Measurements from ENCODE around the gene BRSK1.
A peak's percentile ranks its signal among the peaks of the same experiment; 100 is the strongest.

The BRSK1 gene

GRCh38 chr19:55333870-55334269 lies 50.1 kb downstream of the BRSK1 start:
- Histone ChIP-seq H3K27ac (ENCODE audit: low read length) (no peak overlapping the region), H3K9ac (ENCODE audit: low read depth, low read length) (no peak overlapping the region), H2AFZ (ENCODE audit: low read depth, low read length) (no peak overlapping the region), H3K4me3 (ENCODE audit: low read depth in 1 of 2, low read length in 2 of 2) (no peak overlapping the region), H3K79me2 (ENCODE audit: insufficient read depth, low read length) (no peaks in the 10 kb centered on the region), H3K36me3 (ENCODE audit: insufficient read depth, low read length) (no peaks in the 10 kb centered on the region), H3K27me3 (ENCODE audit: insufficient read depth, low read length, poor library complexity) (no peaks in the 10 kb centered on the region), H4K20me1 (ENCODE audit: insufficient read depth, low read length) (no peaks in the 10 kb centered on the region), H3K4me2 (ENCODE audit: insufficient read depth, low read length) (no peak overlapping the region), H3K9me3 (ENCODE audit: insufficient read depth, low read length, severe bottlenecking) (no peaks in the 10 kb centered on the region), H3K4me1 (ENCODE audit: insufficient read depth, low read length) (peaks cover 9% of the 10 kb centered on the region)
- TF ChIP-seq EZH2 (IDR thresholded peaks at IDR 0.05; ENCODE audit: borderline replicate concordance, low read depth, low read length, severe bottlenecking), result no peak
- no peak for TF ChIP-seq CTCF (IDR thresholded peaks at IDR 0.05; ENCODE audit: borderline replicate concordance, extremely low read depth, low read length, poor library complexity, severe bottlenecking)
- ATAC-seq (ENCODE audit: insufficient read depth, low read depth) (no peak), DNase-seq (no peak)

GRCh38 chr19:55336101-55336500 lies 52.3 kb downstream of the BRSK1 start:
- H2AFZ ChIP-seq (ENCODE audit: low read depth, low read length), result no peak overlapping the region
- H3K36me3 ChIP-seq (ENCODE audit: insufficient read depth, low read length), result no peaks in the 10 kb centered on the region
- DNase-seq (no peak), ATAC-seq (ENCODE audit: insufficient read depth, low read depth) (no peak)
- H3K4me2 ChIP-seq (ENCODE audit: insufficient read depth, low read length), result no peak overlapping the region
- no peaks in the 10 kb centered on the region for H3K9me3 ChIP-seq (ENCODE audit: insufficient read depth, low read length, severe bottlenecking)
- peaks cover 18% of the 10 kb centered on the region for H3K4me1 ChIP-seq (ENCODE audit: insufficient read depth, low read length)
- no peak overlapping the region for H3K4me3 ChIP-seq (ENCODE audit: low read depth in 1 of 2, low read length in 2 of 2)
- H3K79me2 ChIP-seq (ENCODE audit: insufficient read depth, low read length), result peaks cover 12% of the 10 kb centered on the region
- no peaks in the 10 kb centered on the region for H4K20me1 ChIP-seq (ENCODE audit: insufficient read depth, low read length)
- H3K27me3 ChIP-seq (ENCODE audit: insufficient read depth, low read length, poor library complexity), result no peaks in the 10 kb centered on the region
- no peak overlapping the region for H3K9ac ChIP-seq (ENCODE audit: low read depth, low read length)
- H3K27ac ChIP-seq (ENCODE audit: low read length), result no peak overlapping the region
- TF ChIP-seq EZH2 (IDR thresholded peaks at IDR 0.05; ENCODE audit: borderline replicate concordance, low read depth, low read length, severe bottlenecking), result no peak
- no peak for TF ChIP-seq CTCF (IDR thresholded peaks at IDR 0.05; ENCODE audit: borderline replicate concordance, extremely low read depth, low read length, poor library complexity, severe bottlenecking)

- Histone ChIP-seq H3K4me1 (ENCODE audit: insufficient read depth, low read length) (peaks cover 34% of the 10 kb centered on the region), H3K79me2 (ENCODE audit: insufficient read depth, low read length) (peaks cover 28% of the 10 kb centered on the region), H3K27ac (ENCODE audit: low read length) (peak within 1 kb of the TSS; percentile 89), H3K9ac (ENCODE audit: low read depth, low read length) (peak within 1 kb of the TSS; percentile 93), H3K4me2 (ENCODE audit: insufficient read depth, low read length) (peak within 1 kb of the TSS; percentile 91), H3K36me3 (ENCODE audit: insufficient read depth, low read length) (peaks cover 28% of the 10 kb centered on the region), H3K4me3 (ENCODE audit: low read depth in 1 of 2, low read length in 2 of 2) (peak within 1 kb of the TSS; percentile 84 to 92), H2AFZ (ENCODE audit: low read depth, low read length) (peak within 1 kb of the TSS; percentile 62), H3K27me3 (ENCODE audit: insufficient read depth, low read length, poor library complexity) (no peaks in the 10 kb centered on the region), H4K20me1 (ENCODE audit: insufficient read depth, low read length) (peaks cover 26% of the 10 kb centered on the region), H3K9me3 (ENCODE audit: insufficient read depth, low read length, severe bottlenecking) (no peaks in the 10 kb centered on the region)
- peak; percentile 84 for ATAC-seq (ENCODE audit: insufficient read depth, low read depth)
- peak; percentile 36 for TF ChIP-seq CTCF (IDR thresholded peaks at IDR 0.05; ENCODE audit: borderline replicate concordance, extremely low read depth, low read length, poor library complexity, severe bottlenecking)
- no peak for TF ChIP-seq EZH2 (IDR thresholded peaks at IDR 0.05; ENCODE audit: borderline replicate concordance, low read depth, low read length, severe bottlenecking)
- peak; percentile 100 for DNase-seq
Measured at GRCh38 chr19:55339105-55339888, 55.5 kb downstream of the BRSK1 start, which contains the start of gene KMT5C. Gene KMT5C, plus strand, starts transcription at chr19:55339876. Its CDS starts 2,061 bp downstream, at chr19:55341937.
